ENCODE data around the gene ZNF76.

DNA sequence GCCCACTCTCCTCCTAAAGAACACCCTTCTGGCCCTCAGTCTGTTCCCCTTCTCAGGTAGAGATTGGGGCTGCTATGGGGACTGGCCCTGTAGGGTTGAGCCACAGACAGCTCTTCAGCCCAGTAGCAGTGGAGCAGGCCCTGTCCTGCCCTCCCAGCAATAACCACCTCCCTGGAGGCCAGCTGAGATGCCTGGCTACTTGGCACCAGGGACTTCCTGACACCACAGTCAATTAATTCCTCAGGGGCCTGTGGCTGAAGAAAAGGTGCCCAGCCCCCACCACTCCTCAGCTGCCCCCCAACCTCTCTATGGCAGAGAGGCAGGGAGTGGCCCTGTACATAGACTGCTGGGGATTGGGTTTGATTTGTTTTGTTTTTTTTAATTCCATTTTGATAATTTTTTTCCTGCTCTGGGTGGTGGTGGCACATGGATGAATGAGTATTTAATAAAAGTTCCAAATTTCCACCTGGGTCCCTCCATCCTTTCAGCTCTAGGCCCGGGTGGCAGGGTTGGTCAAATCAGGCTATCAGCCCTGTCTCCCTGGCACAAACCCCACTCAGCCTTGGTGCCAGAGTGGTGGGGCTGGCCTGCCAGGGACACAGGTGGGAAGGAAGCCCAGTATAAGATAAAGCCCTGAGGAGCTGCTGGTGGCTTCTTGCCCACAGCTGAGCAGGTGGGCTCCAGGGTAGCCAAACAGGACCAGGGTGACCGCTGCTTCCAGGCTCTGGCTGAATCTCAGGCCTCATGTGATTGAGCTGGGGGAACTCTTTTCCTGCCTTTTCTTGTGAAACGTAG, 36.2 kb downstream of the ZNF76 start:
- TF ChIP-seq, protein P1, sequence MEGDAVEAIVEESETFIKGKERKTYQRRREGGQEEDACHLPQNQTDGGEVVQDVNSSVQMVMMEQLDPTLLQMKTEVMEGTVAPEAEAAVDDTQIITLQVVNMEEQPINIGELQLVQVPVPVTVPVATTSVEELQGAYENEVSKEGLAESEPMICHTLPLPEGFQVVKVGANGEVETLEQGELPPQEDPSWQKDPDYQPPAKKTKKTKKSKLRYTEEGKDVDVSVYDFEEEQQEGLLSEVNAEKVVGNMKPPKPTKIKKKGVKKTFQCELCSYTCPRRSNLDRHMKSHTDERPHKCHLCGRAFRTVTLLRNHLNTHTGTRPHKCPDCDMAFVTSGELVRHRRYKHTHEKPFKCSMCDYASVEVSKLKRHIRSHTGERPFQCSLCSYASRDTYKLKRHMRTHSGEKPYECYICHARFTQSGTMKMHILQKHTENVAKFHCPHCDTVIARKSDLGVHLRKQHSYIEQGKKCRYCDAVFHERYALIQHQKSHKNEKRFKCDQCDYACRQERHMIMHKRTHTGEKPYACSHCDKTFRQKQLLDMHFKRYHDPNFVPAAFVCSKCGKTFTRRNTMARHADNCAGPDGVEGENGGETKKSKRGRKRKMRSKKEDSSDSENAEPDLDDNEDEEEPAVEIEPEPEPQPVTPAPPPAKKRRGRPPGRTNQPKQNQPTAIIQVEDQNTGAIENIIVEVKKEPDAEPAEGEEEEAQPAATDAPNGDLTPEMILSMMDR (IDR thresholded peaks at IDR 0.05) = no peak
- no peak for TF ChIP-seq EZH2 (IDR thresholded peaks at IDR 0.05; ENCODE audit: borderline replicate concordance, insufficient read depth, low read depth, low read length, poor library complexity, severe bottlenecking)

Measured in B cell (primary cell).